22Rv1 (cell line): ENCODE measurements around the gene DISP2.

Experiments used
- H3K27ac ChIP-seq: fragments of 450-650 bp; 2 replicates; pipeline ENCODE4 v1.5.1; 2017
- ZFX ChIP-seq: fragments of 450-650 bp; IDR thresholded peaks from 2 replicates; pipeline ENCODE4 v1.6.1; 2017; ENCODE audit warnings: antibody characterized with exemption, borderline replicate concordance
- TF ChIP-seq, protein P1 (sequence below): fragments of 450-650 bp; IDR thresholded peaks from 2 replicates; pipeline ENCODE4 v1.5.1; 2017; ENCODE audit warnings: mild to moderate bottlenecking

Gene DISP2

DNA sequence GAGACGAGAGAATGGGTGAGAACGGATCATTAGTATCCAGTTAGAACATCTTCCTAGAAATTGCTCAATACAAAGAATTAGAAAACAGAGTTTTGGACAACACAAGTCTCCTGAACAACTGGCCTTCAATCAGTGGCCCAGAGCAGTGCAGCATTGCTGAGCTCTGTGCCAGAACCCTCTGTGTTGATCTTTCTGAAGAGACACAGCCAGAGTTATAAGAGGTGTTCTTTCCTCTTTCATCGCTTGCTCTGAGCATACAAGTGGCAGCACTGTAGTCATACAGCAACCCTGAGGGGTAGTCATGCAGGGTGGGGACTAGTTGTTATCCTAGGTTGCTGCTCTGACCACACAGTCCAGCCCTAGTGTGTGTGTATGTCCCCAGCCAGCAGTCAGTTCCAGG, 28.5 kb downstream of the DISP2 start:
- H3K27ac ChIP-seq = no peak overlapping the region
- TF ChIP-seq, protein P1, sequence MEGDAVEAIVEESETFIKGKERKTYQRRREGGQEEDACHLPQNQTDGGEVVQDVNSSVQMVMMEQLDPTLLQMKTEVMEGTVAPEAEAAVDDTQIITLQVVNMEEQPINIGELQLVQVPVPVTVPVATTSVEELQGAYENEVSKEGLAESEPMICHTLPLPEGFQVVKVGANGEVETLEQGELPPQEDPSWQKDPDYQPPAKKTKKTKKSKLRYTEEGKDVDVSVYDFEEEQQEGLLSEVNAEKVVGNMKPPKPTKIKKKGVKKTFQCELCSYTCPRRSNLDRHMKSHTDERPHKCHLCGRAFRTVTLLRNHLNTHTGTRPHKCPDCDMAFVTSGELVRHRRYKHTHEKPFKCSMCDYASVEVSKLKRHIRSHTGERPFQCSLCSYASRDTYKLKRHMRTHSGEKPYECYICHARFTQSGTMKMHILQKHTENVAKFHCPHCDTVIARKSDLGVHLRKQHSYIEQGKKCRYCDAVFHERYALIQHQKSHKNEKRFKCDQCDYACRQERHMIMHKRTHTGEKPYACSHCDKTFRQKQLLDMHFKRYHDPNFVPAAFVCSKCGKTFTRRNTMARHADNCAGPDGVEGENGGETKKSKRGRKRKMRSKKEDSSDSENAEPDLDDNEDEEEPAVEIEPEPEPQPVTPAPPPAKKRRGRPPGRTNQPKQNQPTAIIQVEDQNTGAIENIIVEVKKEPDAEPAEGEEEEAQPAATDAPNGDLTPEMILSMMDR = no peak
- no peak for TF ChIP-seq ZFX

DNA sequence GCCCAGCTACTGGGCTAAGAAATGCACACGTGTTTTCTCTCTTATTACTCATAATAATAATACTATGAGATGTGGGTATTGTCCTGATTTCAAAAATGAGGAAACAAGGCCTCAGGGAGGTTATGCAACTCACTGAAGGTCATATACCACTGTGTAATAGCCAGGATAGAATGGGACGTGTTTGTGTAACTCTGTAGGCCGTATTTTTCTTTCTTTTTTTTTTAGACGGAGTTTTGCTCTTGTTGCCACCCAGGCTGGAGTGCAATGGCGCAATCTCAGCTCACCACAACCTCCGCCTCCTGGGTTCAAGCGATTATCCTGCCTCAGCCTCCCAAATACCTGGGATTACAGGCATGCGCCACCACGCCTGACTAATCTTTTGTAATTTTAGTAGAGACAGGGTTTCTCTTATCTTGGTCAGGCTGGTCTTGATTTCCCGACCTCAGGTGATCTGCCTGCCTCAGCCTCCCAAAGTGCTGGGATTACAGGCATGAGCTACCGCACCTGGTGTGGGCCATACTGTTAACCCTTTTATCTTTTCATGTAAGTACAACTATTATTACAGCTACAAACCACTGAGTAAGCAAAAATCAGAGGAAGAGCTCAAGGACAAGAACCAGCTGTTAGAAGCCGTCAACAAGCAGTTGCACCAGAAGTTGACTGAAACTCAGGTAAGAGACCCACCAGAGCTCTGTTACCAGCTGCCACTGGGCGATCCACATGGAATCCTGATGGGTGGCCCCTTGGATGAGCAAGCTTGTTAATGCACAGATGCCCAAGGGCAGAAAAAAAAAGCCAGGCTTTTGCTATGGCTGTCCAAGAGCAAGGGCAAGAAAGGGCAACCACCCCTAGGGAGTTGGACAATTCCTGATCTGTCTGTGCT, 31.2 kb downstream of the DISP2 start:
- peak overlapping the region; percentile 46; the same call in 1 of the 2 replicates for H3K27ac ChIP-seq

DNA sequence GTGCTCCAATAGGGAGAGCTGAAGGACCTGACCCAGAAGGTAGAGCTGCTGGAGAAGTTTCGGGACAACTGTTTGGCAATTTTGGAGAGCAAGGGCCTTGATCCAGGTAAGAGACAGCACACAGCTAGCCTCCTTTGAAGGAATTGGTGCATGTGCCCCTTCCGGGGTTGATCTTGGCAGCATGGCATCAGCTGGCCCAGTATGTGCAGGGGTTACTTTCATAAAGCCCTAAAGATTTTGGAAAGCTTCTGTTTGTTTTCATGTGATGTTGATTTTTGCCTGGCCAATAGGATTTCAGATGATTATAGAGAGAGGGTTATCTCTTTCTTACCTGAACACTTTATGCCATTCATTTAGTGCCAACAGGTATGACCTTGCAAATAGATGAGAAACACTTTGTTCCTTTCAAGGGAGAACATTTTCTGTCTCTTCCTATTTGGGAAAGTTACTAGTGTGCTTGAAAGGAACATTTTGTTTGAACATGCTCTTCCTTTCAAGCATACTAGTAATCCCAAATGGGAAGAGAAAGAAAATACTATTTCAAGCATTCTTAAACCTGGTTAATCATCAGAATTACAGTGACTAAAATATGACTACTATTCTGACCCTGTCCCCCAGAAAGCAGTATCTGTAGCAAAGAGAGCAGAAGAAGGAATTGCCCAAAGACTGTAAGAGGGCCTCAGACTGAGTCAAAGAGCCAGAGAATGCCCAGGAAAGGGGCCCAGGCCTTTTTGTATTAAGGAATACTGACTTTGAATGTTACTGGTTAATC, 32.0 kb downstream of the DISP2 start:
- TF ChIP-seq, protein P1 = no peak
- TF ChIP-seq ZFX = no peak
- H3K27ac ChIP-seq = peak overlapping the region; percentile 46

More for the DNA sequence above, 31.2 kb downstream of the DISP2 start:
- TF ChIP-seq, protein P1 = no peak
- no peak for TF ChIP-seq ZFX

DNA sequence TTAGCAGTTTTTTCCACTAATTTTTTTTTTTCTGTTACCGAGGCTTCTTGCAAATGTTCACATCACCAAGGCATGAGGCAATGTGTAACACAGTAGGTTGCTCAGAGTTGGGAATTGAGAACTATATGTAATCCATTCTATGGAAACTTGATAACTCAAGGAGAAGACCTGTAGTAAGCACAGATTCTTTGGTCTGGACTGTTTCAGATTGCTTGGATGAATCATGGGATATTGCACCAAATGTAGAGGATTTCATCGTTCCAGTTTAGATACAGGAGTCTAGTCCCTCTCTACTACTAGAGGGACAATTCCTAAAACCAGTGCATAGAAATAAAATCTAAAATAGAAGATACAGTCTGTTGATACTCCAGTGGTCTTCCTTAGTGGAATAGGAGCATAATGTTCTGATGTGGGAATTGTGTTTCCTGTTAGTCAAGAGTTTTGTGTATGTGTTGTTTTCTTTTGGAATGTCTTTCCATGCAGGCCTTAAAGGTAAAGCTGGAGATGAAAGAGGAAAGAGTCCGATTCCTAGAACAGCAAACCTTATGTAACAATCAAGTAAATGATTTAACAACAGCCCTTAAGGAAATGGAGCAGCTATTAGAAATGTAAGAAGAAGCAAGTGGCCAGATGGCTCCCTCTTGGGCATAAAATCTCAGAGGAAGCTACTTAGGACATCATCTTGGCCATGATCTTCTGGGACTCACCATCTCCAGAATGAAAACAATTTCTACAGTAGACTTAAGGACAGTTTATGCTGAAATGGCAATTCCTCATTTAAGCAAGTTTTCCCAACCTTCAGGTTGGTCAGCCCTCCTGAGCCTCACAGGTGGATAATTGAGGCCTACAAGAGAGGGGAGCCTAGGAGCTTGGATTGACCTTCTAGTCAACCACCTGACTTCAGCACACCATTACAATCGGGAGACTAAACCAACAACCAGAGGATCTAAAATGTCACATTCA, 35.2 kb downstream of the DISP2 start:
- no peak for TF ChIP-seq ZFX
- TF ChIP-seq, protein P1 = no peak
- H3K27ac ChIP-seq = no peak overlapping the region

DNA sequence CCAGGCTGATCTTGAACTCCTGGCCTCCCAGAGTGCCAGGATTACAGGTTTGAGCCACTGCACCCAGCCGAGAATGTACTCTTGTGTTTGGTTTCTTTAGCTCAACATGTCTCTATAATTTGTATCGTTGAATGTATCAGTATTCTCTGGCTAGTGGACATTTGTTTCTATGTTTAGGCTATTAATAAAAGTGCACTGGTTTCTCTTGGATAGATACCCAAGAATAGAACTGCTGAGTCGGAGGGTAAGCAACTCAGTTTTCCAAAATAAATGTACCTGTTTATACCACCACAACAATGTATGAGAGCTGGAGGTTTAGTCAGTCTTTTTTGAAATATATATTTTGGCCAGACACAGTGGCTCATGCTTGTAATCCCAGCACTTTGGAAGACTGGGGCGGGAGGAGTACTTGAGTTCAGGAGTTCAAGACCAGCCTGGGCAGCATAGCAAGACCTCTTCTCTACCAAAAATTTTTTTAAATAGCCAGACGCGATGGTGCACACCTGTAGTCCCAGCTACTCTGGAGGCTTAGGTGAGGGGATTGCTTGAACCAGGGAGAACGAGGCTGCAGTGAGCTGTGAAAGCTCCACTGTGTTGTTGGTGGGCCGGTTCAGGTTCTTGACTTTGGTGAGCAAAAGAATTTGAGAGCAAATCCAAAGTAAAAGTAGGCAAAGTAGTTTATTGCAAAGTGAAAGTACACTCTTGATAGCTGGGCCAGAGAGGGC, 39.8 kb downstream of the DISP2 start:
- TF ChIP-seq, protein P1 = no peak
- no peak for TF ChIP-seq ZFX
- H3K27ac ChIP-seq = no peak overlapping the region

DNA sequence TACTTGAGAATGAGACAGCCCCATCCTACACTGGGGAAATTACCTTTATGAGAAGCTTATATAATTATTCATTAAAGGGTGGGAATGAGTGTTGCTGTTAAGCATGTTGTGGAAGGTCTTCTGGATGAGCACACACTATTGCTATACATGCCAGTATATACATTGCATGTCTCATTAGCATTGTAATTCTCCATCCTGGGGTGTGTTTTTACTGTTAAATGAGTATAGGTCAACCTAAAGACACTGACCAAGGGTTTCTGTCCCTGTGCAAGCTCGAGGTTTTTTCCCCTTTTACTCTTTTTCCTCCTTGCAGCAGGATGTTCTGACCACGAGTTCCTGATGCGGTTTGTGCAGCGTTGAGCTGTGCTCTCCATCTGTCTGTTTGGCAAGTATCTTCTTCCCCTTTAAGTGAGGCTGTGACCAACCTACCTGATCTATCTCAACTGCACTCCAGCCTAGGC, 40.4 kb downstream of the DISP2 start:
- no peak overlapping the region for H3K27ac ChIP-seq
- TF ChIP-seq ZFX = no peak
